SK-N-MC (cell line): ENCODE measurements around the gene ELMO1.

ENCODE experiments used
- FOXP2 ChIP-seq: optimal IDR thresholded peaks from 2 replicates; pipeline ENCODE3; 2011; ENCODE audit warnings: mild to moderate bottlenecking, moderate library complexity; ENCODE audit not compliant: insufficient read depth; ENCODE audit errors: extremely low read length, control extremely low read depth
- POLR2AphosphoS5 ChIP-seq: IDR thresholded peaks from 2 replicates; pipeline ENCODE4 v1.6.1; 2012; ENCODE audit warnings: mild to moderate bottlenecking, low read depth, low read length, borderline replicate concordance

GRCh38 chr7:37251222-37251621 is 197.4 kb downstream of the ELMO1 start:
- no peak for TF ChIP-seq POLR2AphosphoS5
- no peak for TF ChIP-seq FOXP2
